ENCODE data around the gene NCK2. TPM values are rescaled to one million over a fixed set of nuclear protein-coding genes. Genes with fewer than 3 reads are reported as not detected.
A peak's percentile ranks its signal among the peaks of the same experiment; 100 is the strongest.

Gene NCK2
- total RNA-seq, 4 donors from 2014 or later: 55.4 to 90.5 (median 62.5) TPM

- no peak overlapping the region for H3K27ac ChIP-seq
- 73 to 79% methylated on average over 3 of the region's 3 CpGs for WGBS, 2 donors
- no peaks in the 10 kb centered on the region for H3K36me3 ChIP-seq
- H3K27me3 ChIP-seq: no peaks in the 10 kb centered on the region
- no peak overlapping the region for H3K4me3 ChIP-seq
- no peak for DNase-seq
- peaks cover 0 to 11% (median 3%) of the 10 kb centered on the region in 3 donors for H3K4me1 ChIP-seq
- intact Hi-C loops (cut with DNase I): no loop called here
- H3K9me3 ChIP-seq: no peaks in the 10 kb centered on the region
- no peak for TF ChIP-seq POLR2A (IDR thresholded peaks at IDR 0.05)
These were observed 161.8 kb downstream of the NCK2 start for GRCh38 chr2:105906481-105906880.

- TF ChIP-seq POLR2A (IDR thresholded peaks at IDR 0.05) (no peak), CTCF (IDR thresholded peaks at IDR 0.05) (no peak)
- peaks cover 0 to 12% (median 3%) of the 10 kb centered on the region in 3 donors for H3K4me1 ChIP-seq
- H3K27ac ChIP-seq: no peak overlapping the region
- H3K4me3 ChIP-seq: no peak overlapping the region
- WGBS, 2 donors: 55 to 59% methylated on average over 4 of the region's 4 CpGs
- DNase-seq: no peak
- intact Hi-C loops (cut with DNase I): no loop called here
- no peaks in the 10 kb centered on the region for H3K27me3 ChIP-seq
- H3K9me3 ChIP-seq: no peaks in the 10 kb centered on the region
- no peaks in the 10 kb centered on the region for H3K36me3 ChIP-seq
These were observed 162.5 kb downstream of the NCK2 start for GRCh38 chr2:105907184-105907583.

GRCh38 chr2:105909215-105909614, 164.5 kb downstream of the NCK2 start:
- intact Hi-C loops (cut with DNase I): no loop called here
- H3K27me3 ChIP-seq: no peaks in the 10 kb centered on the region
- DNase-seq: no peak
- no peaks in the 10 kb centered on the region for H3K36me3 ChIP-seq
- H3K4me3 ChIP-seq: no peak overlapping the region
- peaks cover 0 to 12% (median 3%) of the 10 kb centered on the region in 3 donors for H3K4me1 ChIP-seq
- peak overlapping the region in 1 of 4 donors; percentile 9 for H3K27ac ChIP-seq
- TF ChIP-seq POLR2A (IDR thresholded peaks at IDR 0.05): no peak
- TF ChIP-seq CTCF (IDR thresholded peaks at IDR 0.05): no peak
- peaks cover 0 to 2% (median under 1%) of the 10 kb centered on the region in 3 donors for H3K9me3 ChIP-seq
- WGBS, 2 donors: 66 to 78% methylated on average over 4 of the region's 4 CpGs

GRCh38 chr2:105910497-105911238, 166.0 kb downstream of the NCK2 start:
- H3K4me3 ChIP-seq: no peak overlapping the region
- 53 to 62% methylated on average over 10 to 13 of the region's 13 CpGs for WGBS, 2 donors
- no peak overlapping the region for H3K27ac ChIP-seq
- no peaks in the 10 kb centered on the region for H3K36me3 ChIP-seq
- H3K27me3 ChIP-seq: no peaks in the 10 kb centered on the region
- no peak for TF ChIP-seq CTCF (IDR thresholded peaks at IDR 0.05)
- intact Hi-C loops (cut with DNase I): no loop called here
- no peak for DNase-seq
- H3K4me1 ChIP-seq: peaks cover 0 to 12% (median 3%) of the 10 kb centered on the region in 3 donors
- H3K9me3 ChIP-seq: peaks cover 0 to 13% (median 12%) of the 10 kb centered on the region in 3 donors

GRCh38 chr2:105911425-105911824, 166.7 kb downstream of the NCK2 start:
- TF ChIP-seq CTCF (IDR thresholded peaks at IDR 0.05) (no peak), POLR2A (IDR thresholded peaks at IDR 0.05) (no peak)
- Histone ChIP-seq H3K27me3 (no peaks in the 10 kb centered on the region), H3K4me1 (peaks cover 0 to 12% (median 3%) of the 10 kb centered on the region in 3 donors), H3K4me3 (no peak overlapping the region), H3K27ac (no peak overlapping the region), H3K36me3 (no peaks in the 10 kb centered on the region), H3K9me3 (peaks cover 0 to 18% (median 12%) of the 10 kb centered on the region in 3 donors)
- WGBS, 2 donors: 76 to 77% methylated on average over 3 of the region's 3 CpGs
- intact Hi-C loops (cut with DNase I): no loop called here
- DNase-seq: no peak

All from esophagus squamous epithelium (tissue), 5 donors.